ENCODE results near the gene CARD9. TPM values are rescaled to one million over a fixed set of nuclear protein-coding genes. Genes with fewer than 3 reads are reported as not detected.

Gene CARD9
- total RNA-seq, 1 donor from 2014 or later: 1.4 TPM

GRCh38 chr9:136357202-136357725 lies 16.2 kb downstream of the CARD9 start:
- no peak overlapping the region for H3K27ac Mint-ChIP-seq (ENCODE audit: unreplicated experiment)
- H3K4me3 Mint-ChIP-seq: no peak overlapping the region
- TF ChIP-seq, protein P1, sequence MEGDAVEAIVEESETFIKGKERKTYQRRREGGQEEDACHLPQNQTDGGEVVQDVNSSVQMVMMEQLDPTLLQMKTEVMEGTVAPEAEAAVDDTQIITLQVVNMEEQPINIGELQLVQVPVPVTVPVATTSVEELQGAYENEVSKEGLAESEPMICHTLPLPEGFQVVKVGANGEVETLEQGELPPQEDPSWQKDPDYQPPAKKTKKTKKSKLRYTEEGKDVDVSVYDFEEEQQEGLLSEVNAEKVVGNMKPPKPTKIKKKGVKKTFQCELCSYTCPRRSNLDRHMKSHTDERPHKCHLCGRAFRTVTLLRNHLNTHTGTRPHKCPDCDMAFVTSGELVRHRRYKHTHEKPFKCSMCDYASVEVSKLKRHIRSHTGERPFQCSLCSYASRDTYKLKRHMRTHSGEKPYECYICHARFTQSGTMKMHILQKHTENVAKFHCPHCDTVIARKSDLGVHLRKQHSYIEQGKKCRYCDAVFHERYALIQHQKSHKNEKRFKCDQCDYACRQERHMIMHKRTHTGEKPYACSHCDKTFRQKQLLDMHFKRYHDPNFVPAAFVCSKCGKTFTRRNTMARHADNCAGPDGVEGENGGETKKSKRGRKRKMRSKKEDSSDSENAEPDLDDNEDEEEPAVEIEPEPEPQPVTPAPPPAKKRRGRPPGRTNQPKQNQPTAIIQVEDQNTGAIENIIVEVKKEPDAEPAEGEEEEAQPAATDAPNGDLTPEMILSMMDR (conservative IDR thresholded peaks at IDR 0.05): no peak
- H3K36me3 Mint-ChIP-seq (ENCODE audit: low read depth): no peaks in the 10 kb centered on the region
- H3K9me3 Mint-ChIP-seq: no peaks in the 10 kb centered on the region
- DNase-seq (ENCODE audit: low read depth, low spot score): no peak
- H3K4me1 Mint-ChIP-seq: no peaks in the 10 kb centered on the region
- no peaks in the 10 kb centered on the region for H3K27me3 Mint-ChIP-seq (ENCODE audit: low read depth)

- no peak for DNase-seq (ENCODE audit: low read depth, low spot score)
- Mint-ChIP-seq H3K4me3 (no peak overlapping the region), H3K36me3 (ENCODE audit: low read depth) (no peaks in the 10 kb centered on the region), H3K27ac (ENCODE audit: unreplicated experiment) (no peak overlapping the region), H3K27me3 (ENCODE audit: low read depth) (no peaks in the 10 kb centered on the region), H3K4me1 (no peaks in the 10 kb centered on the region), H3K9me3 (no peaks in the 10 kb centered on the region)
- TF ChIP-seq, protein P1 (conservative IDR thresholded peaks at IDR 0.05): no peak
Observed at GRCh38 chr9:136355616-136356557, 17.6 kb downstream of the CARD9 start.

DNA sequence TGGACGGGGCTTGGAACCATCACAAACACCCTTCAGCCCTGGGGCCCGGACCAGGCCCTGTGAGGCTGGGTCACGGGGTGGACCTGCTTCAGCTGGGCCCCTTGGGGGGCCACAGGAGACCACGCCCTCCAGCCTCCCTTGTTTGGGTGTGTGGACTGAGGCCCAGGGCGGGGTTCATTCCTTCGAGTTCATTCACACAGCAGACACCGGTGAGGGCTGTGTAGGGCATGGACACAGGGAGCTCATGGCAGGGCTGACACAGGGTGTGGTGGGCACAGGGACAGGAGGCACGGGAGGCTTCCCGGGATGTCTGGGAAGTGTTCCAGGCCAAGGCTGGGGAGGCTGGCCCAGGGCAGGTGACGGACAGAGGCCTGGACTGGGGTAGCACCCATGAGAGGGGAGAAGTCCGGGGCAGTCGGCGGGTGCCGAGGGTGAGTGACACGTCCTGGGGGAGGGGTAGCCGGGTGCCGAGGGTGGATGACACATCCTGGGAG lies 18.8 kb downstream of the CARD9 start:
- no peak overlapping the region for H3K27ac Mint-ChIP-seq (ENCODE audit: unreplicated experiment)
- H3K27me3 Mint-ChIP-seq (ENCODE audit: low read depth): no peaks in the 10 kb centered on the region
- TF ChIP-seq, protein P1 (conservative IDR thresholded peaks at IDR 0.05): no peak
- H3K36me3 Mint-ChIP-seq (ENCODE audit: low read depth): no peaks in the 10 kb centered on the region
- H3K9me3 Mint-ChIP-seq: no peaks in the 10 kb centered on the region
- no peak overlapping the region for H3K4me3 Mint-ChIP-seq
- no peaks in the 10 kb centered on the region for H3K4me1 Mint-ChIP-seq
- DNase-seq (ENCODE audit: low read depth, low spot score): no peak

- DNase-seq (ENCODE audit: low read depth, low spot score): no peak
- no peaks in the 10 kb centered on the region for H3K9me3 Mint-ChIP-seq
- no peaks in the 10 kb centered on the region for H3K36me3 Mint-ChIP-seq (ENCODE audit: low read depth)
- H3K4me1 Mint-ChIP-seq: no peaks in the 10 kb centered on the region
- no peaks in the 10 kb centered on the region for H3K27me3 Mint-ChIP-seq (ENCODE audit: low read depth)
- no peak overlapping the region for H3K27ac Mint-ChIP-seq (ENCODE audit: unreplicated experiment)
- H3K4me3 Mint-ChIP-seq: no peak overlapping the region
- TF ChIP-seq, protein P1 (conservative IDR thresholded peaks at IDR 0.05): no peak
Observed at GRCh38 chr9:136353757-136354488, 19.5 kb downstream of the CARD9 start.

DNA sequence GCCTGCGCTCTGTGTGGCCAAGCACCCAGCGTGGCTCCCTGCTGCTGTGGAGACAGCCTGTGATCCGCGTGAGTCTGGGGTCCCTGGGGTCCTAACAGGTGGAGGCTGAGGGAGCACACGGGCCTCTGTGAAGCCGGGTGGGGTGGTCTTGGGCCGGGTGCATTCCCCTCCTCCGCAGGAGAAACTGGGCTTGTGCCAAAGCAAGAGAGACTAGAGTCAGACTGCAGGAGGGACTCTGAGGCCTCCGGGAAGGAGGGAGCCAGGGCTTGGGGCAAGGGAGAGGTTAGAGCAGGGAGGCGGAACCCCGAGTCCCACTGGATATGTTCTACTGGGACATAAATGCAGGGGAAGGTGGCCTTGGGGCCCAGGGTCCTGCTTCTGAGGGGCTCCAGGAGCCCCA lies 20.4 kb downstream of the CARD9 start:
- Mint-ChIP-seq H3K4me1 (no peaks in the 10 kb centered on the region), H3K36me3 (ENCODE audit: low read depth) (no peaks in the 10 kb centered on the region), H3K9me3 (no peaks in the 10 kb centered on the region), H3K4me3 (peak overlapping the region; percentile 61), H3K27me3 (ENCODE audit: low read depth) (no peaks in the 10 kb centered on the region), H3K27ac (ENCODE audit: unreplicated experiment) (no peak overlapping the region)
- no peak for DNase-seq (ENCODE audit: low read depth, low spot score)
- TF ChIP-seq, protein P1 (conservative IDR thresholded peaks at IDR 0.05): no peak
